Activated CD8-positive, alpha-beta memory T cell treated with anti-CD3 and anti-CD28 coated beads, Interleukin-2, amount 50 U/mL, for 4 hours (primary cell): ENCODE data around the gene PRRX1.

ENCODE experiments used
- DNase-seq: peaks from one replicate; pipeline ENCODE4 v3.0.0-alpha.2; 2020

Gene PRRX1

DNA sequence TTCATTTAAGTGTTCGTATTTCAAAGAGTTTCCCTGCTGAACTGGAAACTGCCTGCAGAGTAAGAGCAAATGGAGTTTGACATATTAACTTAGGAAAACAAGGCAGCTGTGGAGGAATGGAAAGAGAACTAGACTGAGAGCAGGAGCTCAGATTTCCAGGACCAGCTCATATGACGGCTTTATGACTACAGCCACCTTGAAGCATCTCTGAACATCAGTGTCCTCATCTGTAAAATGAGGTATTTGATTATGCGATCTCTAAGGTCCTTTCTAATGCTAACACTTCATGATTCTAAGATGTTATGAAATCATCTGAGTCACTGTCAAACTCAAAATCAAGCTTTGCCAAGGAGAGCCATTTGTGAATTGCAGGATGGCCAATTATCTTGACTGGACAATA is 112.3 kb downstream of the PRRX1 start:
- no peak for DNase-seq

- DNase-seq: no peak
Measured at GRCh38 chr1:170776777-170777176, 112.8 kb downstream of the PRRX1 start.
